ENCODE results near the gene TSPAN9. TPM values are rescaled to one million over a fixed set of nuclear protein-coding genes. Genes with fewer than 3 reads are reported as not detected.

TSPAN9 gene
- total RNA-seq, 1 experiment from 2014 or later: 9.6 TPM

- POLR2A ChIA-PET (ENCODE audit: unreplicated experiment): no interaction called here
- no peaks in the 10 kb centered on the region for H3K4me1 ChIP-seq (replicated peaks; ENCODE audit: insufficient read depth)
- no peaks in the 10 kb centered on the region for H3K79me2 ChIP-seq (ENCODE audit: low read depth)
- H3F3A ChIP-seq (ENCODE audit: insufficient read depth, low read depth): no peaks in the 10 kb centered on the region
- H3K36me3 ChIP-seq (ENCODE audit: low read depth): no peaks in the 10 kb centered on the region
- no peak overlapping the region for H3K4me2 ChIP-seq
- no TSS peak for BruUV-seq (replicated peaks)
- H2AFZ ChIP-seq: no peak overlapping the region
- no peaks in the 10 kb centered on the region for H3K27me3 ChIP-seq (ENCODE audit: insufficient read depth, low read depth)
- no peak for DNase-seq
- CTCF ChIA-PET: no interaction called here
- H4K20me1 ChIP-seq (ENCODE audit: insufficient read depth): no peaks in the 10 kb centered on the region
- TF ChIP-seq, protein P1, sequence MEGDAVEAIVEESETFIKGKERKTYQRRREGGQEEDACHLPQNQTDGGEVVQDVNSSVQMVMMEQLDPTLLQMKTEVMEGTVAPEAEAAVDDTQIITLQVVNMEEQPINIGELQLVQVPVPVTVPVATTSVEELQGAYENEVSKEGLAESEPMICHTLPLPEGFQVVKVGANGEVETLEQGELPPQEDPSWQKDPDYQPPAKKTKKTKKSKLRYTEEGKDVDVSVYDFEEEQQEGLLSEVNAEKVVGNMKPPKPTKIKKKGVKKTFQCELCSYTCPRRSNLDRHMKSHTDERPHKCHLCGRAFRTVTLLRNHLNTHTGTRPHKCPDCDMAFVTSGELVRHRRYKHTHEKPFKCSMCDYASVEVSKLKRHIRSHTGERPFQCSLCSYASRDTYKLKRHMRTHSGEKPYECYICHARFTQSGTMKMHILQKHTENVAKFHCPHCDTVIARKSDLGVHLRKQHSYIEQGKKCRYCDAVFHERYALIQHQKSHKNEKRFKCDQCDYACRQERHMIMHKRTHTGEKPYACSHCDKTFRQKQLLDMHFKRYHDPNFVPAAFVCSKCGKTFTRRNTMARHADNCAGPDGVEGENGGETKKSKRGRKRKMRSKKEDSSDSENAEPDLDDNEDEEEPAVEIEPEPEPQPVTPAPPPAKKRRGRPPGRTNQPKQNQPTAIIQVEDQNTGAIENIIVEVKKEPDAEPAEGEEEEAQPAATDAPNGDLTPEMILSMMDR (conservative IDR thresholded peaks at IDR 0.05): no peak
- no peak for TF ChIP-seq EZH2 (IDR thresholded peaks at IDR 0.05; ENCODE audit: low read depth)
- H3K9me3 ChIP-seq (ENCODE audit: insufficient read depth, low read depth): no peaks in the 10 kb centered on the region
- H3K27ac ChIP-seq: no peak overlapping the region
- no peak overlapping the region for H3K4me3 ChIP-seq
- no peaks in the 10 kb centered on the region for H3K9me2 ChIP-seq (ENCODE audit: insufficient read depth)
- intact Hi-C loops (cut with micrococcal nuclease; ENCODE audit: unreplicated experiment): no loop called here
Observed at GRCh38 chr12:3190101-3190500, 112.9 kb downstream of the TSPAN9 start.

DNA sequence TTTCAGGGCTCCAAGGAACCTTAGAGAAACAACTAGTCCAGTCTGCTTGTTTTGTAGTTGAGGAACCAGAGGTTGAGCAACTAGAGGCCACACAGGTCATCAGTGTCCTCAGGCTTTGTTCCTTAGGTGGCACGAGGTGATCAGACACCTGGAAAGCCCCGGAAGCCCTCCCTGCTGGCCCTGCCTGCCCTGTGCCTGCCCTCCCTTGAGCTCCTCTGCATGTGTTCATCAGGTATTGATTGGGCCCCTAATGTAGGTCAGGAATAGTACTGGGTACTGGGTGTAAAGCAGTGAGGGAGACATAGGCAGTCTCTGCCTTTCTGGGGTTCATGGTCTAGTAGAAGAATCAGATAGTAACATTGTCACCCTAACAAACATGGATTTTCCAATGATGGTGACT, 114.3 kb downstream of the TSPAN9 start:
- Histone ChIP-seq H3K27me3 (ENCODE audit: insufficient read depth, low read depth) (no peaks in the 10 kb centered on the region), H3K79me2 (ENCODE audit: low read depth) (no peaks in the 10 kb centered on the region), H3K9me3 (ENCODE audit: insufficient read depth, low read depth) (no peaks in the 10 kb centered on the region), H3K9me2 (ENCODE audit: insufficient read depth) (no peaks in the 10 kb centered on the region), H3K4me3 (no peak overlapping the region), H3K4me1 (replicated peaks; ENCODE audit: insufficient read depth) (no peaks in the 10 kb centered on the region), H3F3A (ENCODE audit: insufficient read depth, low read depth) (no peaks in the 10 kb centered on the region), H4K20me1 (ENCODE audit: insufficient read depth) (no peaks in the 10 kb centered on the region), H3K27ac (no peak overlapping the region), H3K36me3 (ENCODE audit: low read depth) (no peaks in the 10 kb centered on the region), H3K4me2 (no peak overlapping the region), H2AFZ (no peak overlapping the region)
- no peak for TF ChIP-seq EZH2 (IDR thresholded peaks at IDR 0.05; ENCODE audit: low read depth)
- TF ChIP-seq, protein P1 (conservative IDR thresholded peaks at IDR 0.05): no peak
- intact Hi-C loops (cut with micrococcal nuclease; ENCODE audit: unreplicated experiment): no loop called here
- BruUV-seq (replicated peaks): no TSS peak
- peak in 1 of 2 experiments; percentile 58 for DNase-seq
- POLR2A ChIA-PET (ENCODE audit: unreplicated experiment): no interaction called here
- CTCF ChIA-PET: no interaction called here

DNA sequence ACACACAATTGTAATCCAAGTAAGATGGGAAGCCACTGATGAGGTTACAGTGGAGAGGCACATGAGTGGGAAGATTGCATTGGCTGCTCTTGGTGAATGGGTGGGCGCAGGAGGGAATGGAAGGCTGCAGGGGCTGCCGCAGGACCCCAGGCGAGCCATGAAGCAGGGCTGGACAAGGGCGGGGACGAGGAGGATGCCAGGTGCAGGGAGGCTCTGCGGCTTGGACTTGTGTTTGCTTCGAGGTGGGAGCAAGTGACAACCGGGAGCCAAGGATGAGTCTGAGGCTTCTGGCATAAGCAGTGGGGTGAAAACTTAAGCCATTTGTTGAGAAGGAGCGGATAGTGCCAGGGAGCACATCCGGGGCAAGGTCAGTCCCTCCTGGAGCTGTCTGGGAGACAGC, 115.0 kb downstream of the TSPAN9 start:
- H3K9me2 ChIP-seq (ENCODE audit: insufficient read depth): no peaks in the 10 kb centered on the region
- H3F3A ChIP-seq (ENCODE audit: insufficient read depth, low read depth): no peaks in the 10 kb centered on the region
- no peak overlapping the region for H3K4me2 ChIP-seq
- ChIA-PET CTCF (interaction anchor here (0.9 kb wide), 1 partner anchor 10 kb away, joined by 3 read pairs; no protein-coding TSS in a partner anchor), POLR2A (ENCODE audit: unreplicated experiment) (no interaction called here)
- DNase-seq: no peak
- no peak overlapping the region for H2AFZ ChIP-seq
- no peak overlapping the region for H3K27ac ChIP-seq
- H3K4me3 ChIP-seq: no peak overlapping the region
- H4K20me1 ChIP-seq (ENCODE audit: insufficient read depth): no peaks in the 10 kb centered on the region
- no peaks in the 10 kb centered on the region for H3K27me3 ChIP-seq (ENCODE audit: insufficient read depth, low read depth)
- H3K9me3 ChIP-seq (ENCODE audit: insufficient read depth, low read depth): no peaks in the 10 kb centered on the region
- no peaks in the 10 kb centered on the region for H3K4me1 ChIP-seq (replicated peaks; ENCODE audit: insufficient read depth)
- no peaks in the 10 kb centered on the region for H3K36me3 ChIP-seq (ENCODE audit: low read depth)
- no peaks in the 10 kb centered on the region for H3K79me2 ChIP-seq (ENCODE audit: low read depth)
- intact Hi-C loops (cut with micrococcal nuclease; ENCODE audit: unreplicated experiment): no loop called here
- BruUV-seq (replicated peaks): no TSS peak
- TF ChIP-seq, protein P1 (conservative IDR thresholded peaks at IDR 0.05): no peak
- no peak for TF ChIP-seq EZH2 (IDR thresholded peaks at IDR 0.05; ENCODE audit: low read depth)
